GM21526 (cell line): ENCODE data around the gene CAMP.
"Not testable (repeated sequence)": the region's sequence is repeated elsewhere in the genome, so short reads cannot be mapped to it uniquely, and the experiment has no call there.

ENCODE experiments used
- ATAC-seq: cut with Tn5 transposase; IDR thresholded peaks from one replicate; pipeline ENCODE4 v1.9.1; 2021; ENCODE audit warnings: moderate library complexity; ENCODE audit not compliant: unreplicated experiment, low FRiP score

Gene CAMP

GRCh38 chr3:48222616-48223513 is at the start of gene CAMP:
Gene CAMP (plus strand): TSS chr3:48223495. CDS start chr3:48223512, 17 bp downstream.
- ATAC-seq = peak; percentile 59

- no peak for ATAC-seq
Measured at GRCh38 chr3:48178072-48178471, 45.2 kb upstream of the CAMP start.

- ATAC-seq = no peak
Measured at GRCh38 chr3:48180021-48180420, 43.3 kb upstream of the CAMP start.

GRCh38 chr3:48180531-48181253 is 42.6 kb upstream of the CAMP start:
- ATAC-seq = no peak

- ATAC-seq = no peak
Measured at GRCh38 chr3:48184299-48184698, 39.0 kb upstream of the CAMP start.

- ATAC-seq = no peak
Measured at GRCh38 chr3:48185129-48185528, 38.2 kb upstream of the CAMP start.

GRCh38 chr3:48186631-48187300 is 36.5 kb upstream of the CAMP start:
- ATAC-seq = no peak

GRCh38 chr3:48187301-48187578 is 36.1 kb upstream of the CAMP start:
- ATAC-seq = no peak

GRCh38 chr3:48187579-48188265 is 35.6 kb upstream of the CAMP start:
- ATAC-seq = peak; percentile 24

- ATAC-seq = peak; percentile 89
Measured at GRCh38 chr3:48188266-48189201, 34.8 kb upstream of the CAMP start, which contains the start of gene CDC25A. Gene CDC25A (minus strand): TSS chr3:48188417. CDS start chr3:48187947, 470 bp downstream.

GRCh38 chr3:48189321-48189720 is 34.0 kb upstream of the CAMP start:
- no peak for ATAC-seq

- ATAC-seq = no peak
Measured at GRCh38 chr3:48190911-48191310, 32.4 kb upstream of the CAMP start.

GRCh38 chr3:48194446-48195071 is 28.7 kb upstream of the CAMP start:
- no peak for ATAC-seq

- no peak for ATAC-seq
Measured at GRCh38 chr3:48196611-48197010, 26.7 kb upstream of the CAMP start.

- no peak for ATAC-seq
Measured at GRCh38 chr3:48199117-48199516, 24.2 kb upstream of the CAMP start.

GRCh38 chr3:48202632-48203031 is 20.7 kb upstream of the CAMP start:
- no peak for ATAC-seq

- ATAC-seq = no peak
Measured at GRCh38 chr3:48208076-48208475, 15.2 kb upstream of the CAMP start.

- ATAC-seq = no peak
Measured at GRCh38 chr3:48209445-48209844, 13.8 kb upstream of the CAMP start.

- ATAC-seq = not testable (repeated sequence)
Measured at GRCh38 chr3:48210534-48210933, 12.8 kb upstream of the CAMP start.
